ENCODE results near the gene SLAMF6. TPM values are rescaled to one million over a fixed set of nuclear protein-coding genes. Genes with fewer than 3 reads are reported as not detected.
A peak's percentile ranks its signal among the peaks of the same experiment; 100 is the strongest.

The SLAMF6 gene
- total RNA-seq, 1 experiment from 2014 or later: not detected

DNA sequence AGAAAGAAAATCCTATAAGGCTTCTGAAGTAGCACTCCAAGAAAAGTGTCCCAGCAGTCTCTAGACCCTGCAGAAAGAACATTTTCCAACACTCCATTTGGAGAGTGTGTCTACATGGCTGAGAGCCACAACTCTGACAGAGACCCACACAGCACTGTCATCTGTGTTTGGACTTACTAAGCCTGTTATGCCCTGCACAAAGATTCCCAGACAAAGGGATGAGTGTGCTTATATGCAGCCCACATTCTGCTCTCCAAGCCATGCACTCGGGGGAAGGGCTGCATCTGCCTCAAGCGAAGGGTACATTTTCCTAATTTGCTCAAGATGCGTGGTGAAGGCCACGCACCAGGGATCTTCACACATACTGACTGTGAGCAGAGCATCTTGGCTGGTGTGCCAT lies 24.4 kb upstream of the SLAMF6 start:
- CTCF ChIA-PET: no interaction called here

DNA sequence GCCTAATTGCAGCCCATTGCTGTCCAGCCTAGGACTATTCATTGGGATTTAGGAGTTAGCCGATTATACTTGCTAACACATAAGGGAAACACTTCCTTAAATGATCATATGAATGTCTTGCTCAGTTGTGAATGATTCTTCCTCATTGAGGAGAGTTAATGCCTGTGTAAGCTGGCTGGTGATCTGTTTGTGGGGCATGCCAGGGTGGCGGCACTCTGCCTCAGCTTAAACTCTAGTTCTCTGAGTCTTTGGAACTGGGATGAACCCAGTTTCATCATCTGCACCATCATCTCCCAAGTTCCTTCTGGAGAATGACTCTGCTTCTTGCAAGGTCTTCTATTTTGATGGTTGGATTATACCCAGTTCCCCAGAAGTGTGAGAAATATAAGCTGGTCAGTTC lies 23.9 kb upstream of the SLAMF6 start:
- intact Hi-C loops (cut with micrococcal nuclease; ENCODE audit: unreplicated experiment): no loop called here
- Mint-ChIP-seq H3K4me1 (ENCODE audit: low read depth, unreplicated experiment) (peaks cover 13% of the 10 kb centered on the region), H3K27ac (ENCODE audit: unreplicated experiment) (no peak overlapping the region), H3K9me3 (ENCODE audit: low read depth, unreplicated experiment) (no peaks in the 10 kb centered on the region), H3K36me3 (ENCODE audit: insufficient read depth, unreplicated experiment) (peaks cover 4% of the 10 kb centered on the region), H3K27me3 (ENCODE audit: unreplicated experiment) (peaks cover 22% of the 10 kb centered on the region), H3K4me3 (ENCODE audit: low read depth, unreplicated experiment) (no peak overlapping the region)
- TF ChIP-seq, protein P1, sequence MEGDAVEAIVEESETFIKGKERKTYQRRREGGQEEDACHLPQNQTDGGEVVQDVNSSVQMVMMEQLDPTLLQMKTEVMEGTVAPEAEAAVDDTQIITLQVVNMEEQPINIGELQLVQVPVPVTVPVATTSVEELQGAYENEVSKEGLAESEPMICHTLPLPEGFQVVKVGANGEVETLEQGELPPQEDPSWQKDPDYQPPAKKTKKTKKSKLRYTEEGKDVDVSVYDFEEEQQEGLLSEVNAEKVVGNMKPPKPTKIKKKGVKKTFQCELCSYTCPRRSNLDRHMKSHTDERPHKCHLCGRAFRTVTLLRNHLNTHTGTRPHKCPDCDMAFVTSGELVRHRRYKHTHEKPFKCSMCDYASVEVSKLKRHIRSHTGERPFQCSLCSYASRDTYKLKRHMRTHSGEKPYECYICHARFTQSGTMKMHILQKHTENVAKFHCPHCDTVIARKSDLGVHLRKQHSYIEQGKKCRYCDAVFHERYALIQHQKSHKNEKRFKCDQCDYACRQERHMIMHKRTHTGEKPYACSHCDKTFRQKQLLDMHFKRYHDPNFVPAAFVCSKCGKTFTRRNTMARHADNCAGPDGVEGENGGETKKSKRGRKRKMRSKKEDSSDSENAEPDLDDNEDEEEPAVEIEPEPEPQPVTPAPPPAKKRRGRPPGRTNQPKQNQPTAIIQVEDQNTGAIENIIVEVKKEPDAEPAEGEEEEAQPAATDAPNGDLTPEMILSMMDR (IDR thresholded peaks at IDR 0.05; ENCODE audit: unreplicated experiment): no peak
- CTCF ChIA-PET: no interaction called here
- no TSS peak for BruUV-seq (replicated peaks)
- no peak for DNase-seq

More for the DNA sequence above, 24.4 kb upstream of the SLAMF6 start:
- Mint-ChIP-seq H3K27ac (ENCODE audit: unreplicated experiment) (no peak overlapping the region), H3K27me3 (ENCODE audit: unreplicated experiment) (peaks cover 27% of the 10 kb centered on the region), H3K9me3 (ENCODE audit: low read depth, unreplicated experiment) (no peaks in the 10 kb centered on the region), H3K36me3 (ENCODE audit: insufficient read depth, unreplicated experiment) (peaks cover 4% of the 10 kb centered on the region), H3K4me3 (ENCODE audit: low read depth, unreplicated experiment) (no peak overlapping the region), H3K4me1 (ENCODE audit: low read depth, unreplicated experiment) (peaks cover 8% of the 10 kb centered on the region)
- BruUV-seq (replicated peaks): no TSS peak
- intact Hi-C loops (cut with micrococcal nuclease; ENCODE audit: unreplicated experiment): no loop called here
- TF ChIP-seq, protein P1 (IDR thresholded peaks at IDR 0.05; ENCODE audit: unreplicated experiment): no peak
- DNase-seq: no peak

DNA sequence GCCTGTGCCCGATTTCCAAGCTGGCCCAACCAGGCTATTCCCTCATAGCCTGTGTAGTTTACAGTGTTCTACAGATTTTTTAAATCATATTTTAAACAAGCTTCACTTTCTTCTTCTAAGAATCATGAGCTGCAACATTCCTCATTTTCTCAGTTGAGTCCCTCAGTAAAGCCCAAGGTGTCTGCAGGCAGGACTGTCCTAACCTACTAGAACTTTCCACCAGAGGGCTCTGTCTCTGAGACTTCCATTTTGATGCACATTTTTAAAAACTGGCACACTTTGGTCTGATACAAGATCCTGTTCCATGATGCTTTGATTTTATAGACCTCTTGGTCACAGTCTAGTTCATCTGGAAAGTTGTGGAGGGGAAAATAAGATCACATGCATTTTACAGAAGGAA lies 21.6 kb upstream of the SLAMF6 start:
- TF ChIP-seq, protein P1 (IDR thresholded peaks at IDR 0.05; ENCODE audit: unreplicated experiment): no peak
- peaks cover 22% of the 10 kb centered on the region for H3K27me3 Mint-ChIP-seq (ENCODE audit: unreplicated experiment)
- H3K36me3 Mint-ChIP-seq (ENCODE audit: insufficient read depth, unreplicated experiment): peaks cover 4% of the 10 kb centered on the region
- no TSS peak for BruUV-seq (replicated peaks)
- H3K27ac Mint-ChIP-seq (ENCODE audit: unreplicated experiment): no peak overlapping the region
- H3K4me1 Mint-ChIP-seq (ENCODE audit: low read depth, unreplicated experiment): peaks cover 36% of the 10 kb centered on the region
- CTCF ChIA-PET: no interaction called here
- H3K9me3 Mint-ChIP-seq (ENCODE audit: low read depth, unreplicated experiment): no peaks in the 10 kb centered on the region
- DNase-seq: no peak
- H3K4me3 Mint-ChIP-seq (ENCODE audit: low read depth, unreplicated experiment): no peak overlapping the region
- intact Hi-C loops (cut with micrococcal nuclease; ENCODE audit: unreplicated experiment): loop anchor here (5.0 kb wide), 2 partner anchors 63 to 117 kb away; no protein-coding TSS in a partner anchor

DNA sequence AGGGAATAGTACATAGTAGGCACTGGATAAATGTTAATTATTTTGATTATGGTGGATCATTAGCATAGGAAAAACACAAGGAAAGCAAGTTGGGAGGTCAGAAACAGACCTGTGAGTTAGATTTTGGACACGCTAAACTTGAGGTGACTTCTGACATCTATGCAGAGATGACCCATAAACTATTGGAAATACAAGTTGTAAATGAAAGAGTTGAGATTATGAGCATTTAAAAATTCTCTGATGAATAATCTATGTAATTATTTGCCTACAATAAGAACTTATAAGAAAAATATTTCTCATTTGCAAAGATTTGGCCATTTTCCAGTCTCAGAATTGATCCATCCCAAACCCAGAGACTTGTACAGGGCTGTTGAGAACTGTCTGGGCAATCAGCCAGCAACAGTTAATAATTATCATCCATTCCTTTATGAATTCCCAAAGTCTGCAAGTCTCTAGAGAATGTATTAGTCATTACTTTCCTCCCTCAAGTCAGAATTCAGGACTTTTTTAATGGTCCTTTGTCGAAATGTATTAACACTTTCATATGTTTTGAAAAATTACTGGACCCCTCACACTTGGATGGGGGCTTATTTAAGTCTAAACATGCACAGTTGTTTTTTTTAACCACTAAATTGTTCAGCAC lies 19.4 kb upstream of the SLAMF6 start:
- CTCF ChIA-PET: no interaction called here
- Mint-ChIP-seq H3K4me1 (ENCODE audit: low read depth, unreplicated experiment) (peaks cover 50% of the 10 kb centered on the region), H3K4me3 (ENCODE audit: low read depth, unreplicated experiment) (no peak overlapping the region), H3K9me3 (ENCODE audit: low read depth, unreplicated experiment) (no peaks in the 10 kb centered on the region), H3K27me3 (ENCODE audit: unreplicated experiment) (no peaks in the 10 kb centered on the region), H3K36me3 (ENCODE audit: insufficient read depth, unreplicated experiment) (peaks cover 4% of the 10 kb centered on the region), H3K27ac (ENCODE audit: unreplicated experiment) (peak overlapping the region; percentile 9)
- DNase-seq: peak; percentile 73
- TF ChIP-seq, protein P1 (IDR thresholded peaks at IDR 0.05; ENCODE audit: unreplicated experiment): no peak
- intact Hi-C loops (cut with micrococcal nuclease; ENCODE audit: unreplicated experiment): loop anchor here (1.0 to 5.0 kb wide), 3 partner anchors 22 to 115 kb away; no protein-coding TSS in a partner anchor
- BruUV-seq (replicated peaks): no TSS peak
